Measurements from ENCODE around the gene LDB3. TPM values are rescaled to one million over a fixed set of nuclear protein-coding genes. Genes with fewer than 3 reads are reported as not detected.

Gene LDB3
- total and polyA plus RNA-seq, 9 of the 15 experiments (the other 6 are each of a cell fraction or from before 2014, with no cell fraction given), result 0.03 TPM; not detected in 8

- TF ChIP-seq ZHX1 (conservative IDR thresholded peaks at IDR 0.05; ENCODE audit: low read length) (no peak), GATA2 (CRISPR knock-in tag; IDR thresholded peaks at IDR 0.05) (no peak), ZFP36 (IDR thresholded peaks at IDR 0.05; ENCODE audit: low read depth, low read length, partially characterized antibody) (no peak), SIN3B (IDR thresholded peaks at IDR 0.05; ENCODE audit: low read depth) (0 out of 2 replicates have a peak, but pooled peaks have one; percentile 15), RBM17 (IDR thresholded peaks at IDR 0.05; ENCODE audit: borderline replicate concordance, low read depth, low read length) (no peak), FOXM1 (IDR thresholded peaks at IDR 0.05; ENCODE audit: low read depth) (no peak), FOXM1 (CRISPR knock-in tag; IDR thresholded peaks at IDR 0.05; ENCODE audit: low read depth) (no peak), ZEB2 (IDR thresholded peaks at IDR 0.05) (no peak), ZNF232 (CRISPR knock-in tag; IDR thresholded peaks at IDR 0.05) (no peak), BRF2 (IDR thresholded peaks at IDR 0.05; ENCODE audit: borderline replicate concordance, insufficient read depth, insufficient read length) (no peak), ZBED1 (IDR thresholded peaks at IDR 0.05) (no peak)
- TF ChIP-seq, protein P1, sequence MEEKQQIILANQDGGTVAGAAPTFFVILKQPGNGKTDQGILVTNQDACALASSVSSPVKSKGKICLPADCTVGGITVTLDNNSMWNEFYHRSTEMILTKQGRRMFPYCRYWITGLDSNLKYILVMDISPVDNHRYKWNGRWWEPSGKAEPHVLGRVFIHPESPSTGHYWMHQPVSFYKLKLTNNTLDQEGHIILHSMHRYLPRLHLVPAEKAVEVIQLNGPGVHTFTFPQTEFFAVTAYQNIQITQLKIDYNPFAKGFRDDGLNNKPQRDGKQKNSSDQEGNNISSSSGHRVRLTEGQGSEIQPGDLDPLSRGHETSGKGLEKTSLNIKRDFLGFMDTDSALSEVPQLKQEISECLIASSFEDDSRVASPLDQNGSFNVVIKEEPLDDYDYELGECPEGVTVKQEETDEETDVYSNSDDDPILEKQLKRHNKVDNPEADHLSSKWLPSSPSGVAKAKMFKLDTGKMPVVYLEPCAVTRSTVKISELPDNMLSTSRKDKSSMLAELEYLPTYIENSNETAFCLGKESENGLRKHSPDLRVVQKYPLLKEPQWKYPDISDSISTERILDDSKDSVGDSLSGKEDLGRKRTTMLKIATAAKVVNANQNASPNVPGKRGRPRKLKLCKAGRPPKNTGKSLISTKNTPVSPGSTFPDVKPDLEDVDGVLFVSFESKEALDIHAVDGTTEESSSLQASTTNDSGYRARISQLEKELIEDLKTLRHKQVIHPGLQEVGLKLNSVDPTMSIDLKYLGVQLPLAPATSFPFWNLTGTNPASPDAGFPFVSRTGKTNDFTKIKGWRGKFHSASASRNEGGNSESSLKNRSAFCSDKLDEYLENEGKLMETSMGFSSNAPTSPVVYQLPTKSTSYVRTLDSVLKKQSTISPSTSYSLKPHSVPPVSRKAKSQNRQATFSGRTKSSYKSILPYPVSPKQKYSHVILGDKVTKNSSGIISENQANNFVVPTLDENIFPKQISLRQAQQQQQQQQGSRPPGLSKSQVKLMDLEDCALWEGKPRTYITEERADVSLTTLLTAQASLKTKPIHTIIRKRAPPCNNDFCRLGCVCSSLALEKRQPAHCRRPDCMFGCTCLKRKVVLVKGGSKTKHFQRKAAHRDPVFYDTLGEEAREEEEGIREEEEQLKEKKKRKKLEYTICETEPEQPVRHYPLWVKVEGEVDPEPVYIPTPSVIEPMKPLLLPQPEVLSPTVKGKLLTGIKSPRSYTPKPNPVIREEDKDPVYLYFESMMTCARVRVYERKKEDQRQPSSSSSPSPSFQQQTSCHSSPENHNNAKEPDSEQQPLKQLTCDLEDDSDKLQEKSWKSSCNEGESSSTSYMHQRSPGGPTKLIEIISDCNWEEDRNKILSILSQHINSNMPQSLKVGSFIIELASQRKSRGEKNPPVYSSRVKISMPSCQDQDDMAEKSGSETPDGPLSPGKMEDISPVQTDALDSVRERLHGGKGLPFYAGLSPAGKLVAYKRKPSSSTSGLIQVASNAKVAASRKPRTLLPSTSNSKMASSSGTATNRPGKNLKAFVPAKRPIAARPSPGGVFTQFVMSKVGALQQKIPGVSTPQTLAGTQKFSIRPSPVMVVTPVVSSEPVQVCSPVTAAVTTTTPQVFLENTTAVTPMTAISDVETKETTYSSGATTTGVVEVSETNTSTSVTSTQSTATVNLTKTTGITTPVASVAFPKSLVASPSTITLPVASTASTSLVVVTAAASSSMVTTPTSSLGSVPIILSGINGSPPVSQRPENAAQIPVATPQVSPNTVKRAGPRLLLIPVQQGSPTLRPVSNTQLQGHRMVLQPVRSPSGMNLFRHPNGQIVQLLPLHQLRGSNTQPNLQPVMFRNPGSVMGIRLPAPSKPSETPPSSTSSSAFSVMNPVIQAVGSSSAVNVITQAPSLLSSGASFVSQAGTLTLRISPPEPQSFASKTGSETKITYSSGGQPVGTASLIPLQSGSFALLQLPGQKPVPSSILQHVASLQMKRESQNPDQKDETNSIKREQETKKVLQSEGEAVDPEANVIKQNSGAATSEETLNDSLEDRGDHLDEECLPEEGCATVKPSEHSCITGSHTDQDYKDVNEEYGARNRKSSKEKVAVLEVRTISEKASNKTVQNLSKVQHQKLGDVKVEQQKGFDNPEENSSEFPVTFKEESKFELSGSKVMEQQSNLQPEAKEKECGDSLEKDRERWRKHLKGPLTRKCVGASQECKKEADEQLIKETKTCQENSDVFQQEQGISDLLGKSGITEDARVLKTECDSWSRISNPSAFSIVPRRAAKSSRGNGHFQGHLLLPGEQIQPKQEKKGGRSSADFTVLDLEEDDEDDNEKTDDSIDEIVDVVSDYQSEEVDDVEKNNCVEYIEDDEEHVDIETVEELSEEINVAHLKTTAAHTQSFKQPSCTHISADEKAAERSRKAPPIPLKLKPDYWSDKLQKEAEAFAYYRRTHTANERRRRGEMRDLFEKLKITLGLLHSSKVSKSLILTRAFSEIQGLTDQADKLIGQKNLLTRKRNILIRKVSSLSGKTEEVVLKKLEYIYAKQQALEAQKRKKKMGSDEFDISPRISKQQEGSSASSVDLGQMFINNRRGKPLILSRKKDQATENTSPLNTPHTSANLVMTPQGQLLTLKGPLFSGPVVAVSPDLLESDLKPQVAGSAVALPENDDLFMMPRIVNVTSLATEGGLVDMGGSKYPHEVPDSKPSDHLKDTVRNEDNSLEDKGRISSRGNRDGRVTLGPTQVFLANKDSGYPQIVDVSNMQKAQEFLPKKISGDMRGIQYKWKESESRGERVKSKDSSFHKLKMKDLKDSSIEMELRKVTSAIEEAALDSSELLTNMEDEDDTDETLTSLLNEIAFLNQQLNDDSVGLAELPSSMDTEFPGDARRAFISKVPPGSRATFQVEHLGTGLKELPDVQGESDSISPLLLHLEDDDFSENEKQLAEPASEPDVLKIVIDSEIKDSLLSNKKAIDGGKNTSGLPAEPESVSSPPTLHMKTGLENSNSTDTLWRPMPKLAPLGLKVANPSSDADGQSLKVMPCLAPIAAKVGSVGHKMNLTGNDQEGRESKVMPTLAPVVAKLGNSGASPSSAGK (IDR thresholded peaks at IDR 0.05), result no peak
Observed at GRCh38 chr10:86755740-86756510, 87.6 kb downstream of the LDB3 start (continued).
